Measurements from ENCODE around the gene CUX1. TPM values are rescaled to one million over a fixed set of nuclear protein-coding genes. Genes with fewer than 3 reads are reported as not detected.

CUX1 gene
- total RNA-seq, 1 experiment from 2014 or later = 53.5 TPM

- H4K20me1 ChIP-seq (ENCODE audit: control insufficient read depth, insufficient read depth, insufficient read length) = no peaks in the 10 kb centered on the region
- H2AFZ ChIP-seq (ENCODE audit: low read length) = no peak overlapping the region
- H3K23ac ChIP-seq (ENCODE audit: insufficient read length, low read depth, low read length) = no peak overlapping the region
- H3K79me1 ChIP-seq (ENCODE audit: insufficient read depth, low read depth, low read length, poor library complexity, severe bottlenecking) = peaks cover 2% of the 10 kb centered on the region
- H3K4me1 ChIP-seq (ENCODE audit: insufficient read depth, low read length) = no peaks in the 10 kb centered on the region; the same call in 1 of the 2 replicates
- Mint-ChIP-seq H3K27me3 (ENCODE audit: low read depth) (no peaks in the 10 kb centered on the region; the same call in none of the 2 replicates), H3K4me1 (peaks cover 5 to 6% of the 10 kb centered on the region in 2 experiments), H3K4me3 (no peak overlapping the region), H3K36me3 (ENCODE audit: insufficient read depth in 1 of 3, low read depth in 3 of 3) (peaks cover 26 to 36% (median 30%) of the 10 kb centered on the region in 3 experiments), H3K27ac (no peak overlapping the region), H3K9me3 (peaks cover 18 to 21% of the 10 kb centered on the region in 2 experiments)
- H3K27me3 ChIP-seq (ENCODE audit: insufficient read depth, low read length) = no peaks in the 10 kb centered on the region
- H3K9me3 ChIP-seq (ENCODE audit: control insufficient read depth, low read depth, low read length) = no peaks in the 10 kb centered on the region
- no peaks in the 10 kb centered on the region for H3K23me2 ChIP-seq (ENCODE audit: insufficient read length, low read depth, low read length, poor library complexity, severe bottlenecking)
- no peak overlapping the region for H4K91ac ChIP-seq (ENCODE audit: insufficient read length, low read depth, low read length)
- no peak overlapping the region for H3K18ac ChIP-seq (ENCODE audit: insufficient read length, low read depth, low read length)
- no peak for DNase-seq
- no peak overlapping the region for H2BK120ac ChIP-seq (ENCODE audit: low read depth, low read length, poor library complexity, severe bottlenecking)
- no peak overlapping the region for H3K14ac ChIP-seq (ENCODE audit: insufficient read depth, low read length)
- no peak overlapping the region for H3K4ac ChIP-seq (ENCODE audit: low read depth, low read length)
- H4K5ac ChIP-seq (ENCODE audit: insufficient read length, low read depth, low read length) = no peak overlapping the region
- no peak overlapping the region for H3K4me2 ChIP-seq (ENCODE audit: insufficient read depth, insufficient read length, low read length)
- H3K27ac ChIP-seq (ENCODE audit: insufficient read length, low read depth, low read length) = no peak overlapping the region
- H3T11ph ChIP-seq (ENCODE audit: low read length) = no peak overlapping the region
- H3K56ac ChIP-seq (ENCODE audit: insufficient read length, low read depth, low read length) = no peak overlapping the region
- no peaks in the 10 kb centered on the region for H3K79me2 ChIP-seq (ENCODE audit: insufficient read depth, low read length)
- WGBS (ENCODE audit: extremely low coverage, insufficient read length, low lambda C conversion rate) = no CpG with 5 or more reads among the region's 2 CpGs
- H2BK5ac ChIP-seq (ENCODE audit: insufficient read length, low read length) = no peak overlapping the region
- no peak for TF ChIP-seq CTCF (conservative IDR thresholded peaks at IDR 0.05)
- H2AK5ac ChIP-seq (ENCODE audit: insufficient read length, low read length) = no peak overlapping the region
- no peak overlapping the region for H2BK12ac ChIP-seq (ENCODE audit: insufficient read length, low read depth, low read length)
- no peak overlapping the region for H3K9ac ChIP-seq (ENCODE audit: extremely low read depth, insufficient read length, low read length)
- H2BK20ac ChIP-seq (ENCODE audit: low read depth, low read length, poor library complexity, severe bottlenecking) = no peak overlapping the region
- no peak overlapping the region for H4K8ac ChIP-seq (replicated peaks; ENCODE audit: insufficient read length, low read depth, low read length)
- H2BK15ac ChIP-seq (ENCODE audit: low read depth, low read length) = no peak overlapping the region
These were observed 236.7 kb downstream of the CUX1 start for GRCh38 chr7:102054158-102054557.

All from H9 (cell line).